K562 (cell line): ENCODE measurements around the gene GRXCR2. TPM values are rescaled to one million over a fixed set of nuclear protein-coding genes. Genes with fewer than 3 reads are reported as not detected.

Experiments used
- ARID2 ChIP-seq: fragments of 450-650 bp; IDR thresholded peaks from 2 replicates; pipeline ENCODE4 v1.6.1; 2017; ENCODE audit warnings: antibody characterized with exemption, mild to moderate bottlenecking
- GATAD2A ChIP-seq: fragments of 450-650 bp; IDR thresholded peaks from 2 replicates; pipeline ENCODE4 v1.6.1; 2017
- ILF3 ChIP-seq: fragments of 450-650 bp; IDR thresholded peaks from 2 replicates; pipeline ENCODE4 v1.6.1; 2018; ENCODE audit warnings: antibody characterized with exemption, mild to moderate bottlenecking, moderate library complexity, borderline replicate concordance
- KHSRP ChIP-seq: fragments of 450-650 bp; IDR thresholded peaks from 2 replicates; pipeline ENCODE4 v1.6.1; 2017
- MAFK ChIP-seq: IDR thresholded peaks from 2 replicates; pipeline ENCODE4 v1.6.1; 2011; ENCODE audit warnings: low read length, improper control_type of control experiment
- POLR2A ChIP-seq: fragments of 450-650 bp; conservative IDR thresholded peaks from 2 replicates; pipeline ENCODE4 v1.6.1; 2016
- RBFOX2 ChIP-seq: fragments of 200-400 bp; formaldehyde crosslinking; IDR thresholded peaks from 2 replicates; pipeline ENCODE4 v1.6.1; 2017; ENCODE audit warnings: low read depth, mild to moderate bottlenecking, low read length, moderate library complexity
- ZNF384 ChIP-seq: IDR thresholded peaks from 2 replicates; pipeline ENCODE4 v1.6.1; 2012; ENCODE audit warnings: low read depth, low read length, improper control_type of control experiment
- ZNF583 ChIP-seq: fragments of 250-450 bp; sonication (Bioruptor Pico); IDR thresholded peaks from 2 replicates; pipeline ENCODE4 v1.4.0; 2020
- polyA plus RNA-seq, 8 experiments: library from polyadenylated mRNA; depleted of rRNA in 4 of 8; stranded (reverse) in 5 of 8; unstranded in 3 of 8; fragments of >200 nt; fragmentation: Nextera tagmentation in 2 of 8; fragmentation: Illumina TruSeq in 1 of 8; extraction: Ambion mirVana in 2 of 8; extraction: Trizol in 1 of 8; gene quantifications; 2 replicates each; pipeline versions ENCODE4 v1.2.1 to v1.2.3, GENCODE V29; 2011 to 2014; ENCODE audit warnings: inconsistent platforms in 1 of 8, missing spikeins in 1 of 8
- total RNA-seq, 7 experiments: library from RNA; depleted of rRNA in 6 of 7; stranded (reverse); fragments of >200 nt in 6 of 7; fragmentation: Illumina TruSeq in 2 of 7; extraction: Trizol in 2 of 7; gene quantifications; 2 replicates each; pipeline versions ENCODE4 v1.2.1 to v1.2.3, GENCODE V29; 2011 to 2021; ENCODE audit warnings: low replicate concordance in 1 of 7
- TF ChIP-seq, protein P1 (sequence below): fragments of 450-650 bp; IDR thresholded peaks from 2 replicates; pipeline ENCODE4 v1.6.1; 2016; ENCODE audit warnings: mild to moderate bottlenecking, moderate library complexity
- TF ChIP-seq, protein P2 (sequence below): sonication (generic); formaldehyde crosslinking; IDR thresholded peaks from 2 replicates; pipeline ENCODE4 v1.8.1; 2023; ENCODE audit warnings: mild to moderate bottlenecking, missing genetic modification reagents
- TF ChIP-seq, protein P3 (sequence below): fragments of 450-650 bp; IDR thresholded peaks from 2 replicates; pipeline ENCODE4 v1.6.1; 2016; ENCODE audit warnings: mild to moderate bottlenecking

Gene GRXCR2
- total and polyA plus RNA-seq, 9 of the 15 experiments (the other 6 are each of a cell fraction or from before 2014, with no cell fraction given) = not detected

- TF ChIP-seq, protein P1, sequence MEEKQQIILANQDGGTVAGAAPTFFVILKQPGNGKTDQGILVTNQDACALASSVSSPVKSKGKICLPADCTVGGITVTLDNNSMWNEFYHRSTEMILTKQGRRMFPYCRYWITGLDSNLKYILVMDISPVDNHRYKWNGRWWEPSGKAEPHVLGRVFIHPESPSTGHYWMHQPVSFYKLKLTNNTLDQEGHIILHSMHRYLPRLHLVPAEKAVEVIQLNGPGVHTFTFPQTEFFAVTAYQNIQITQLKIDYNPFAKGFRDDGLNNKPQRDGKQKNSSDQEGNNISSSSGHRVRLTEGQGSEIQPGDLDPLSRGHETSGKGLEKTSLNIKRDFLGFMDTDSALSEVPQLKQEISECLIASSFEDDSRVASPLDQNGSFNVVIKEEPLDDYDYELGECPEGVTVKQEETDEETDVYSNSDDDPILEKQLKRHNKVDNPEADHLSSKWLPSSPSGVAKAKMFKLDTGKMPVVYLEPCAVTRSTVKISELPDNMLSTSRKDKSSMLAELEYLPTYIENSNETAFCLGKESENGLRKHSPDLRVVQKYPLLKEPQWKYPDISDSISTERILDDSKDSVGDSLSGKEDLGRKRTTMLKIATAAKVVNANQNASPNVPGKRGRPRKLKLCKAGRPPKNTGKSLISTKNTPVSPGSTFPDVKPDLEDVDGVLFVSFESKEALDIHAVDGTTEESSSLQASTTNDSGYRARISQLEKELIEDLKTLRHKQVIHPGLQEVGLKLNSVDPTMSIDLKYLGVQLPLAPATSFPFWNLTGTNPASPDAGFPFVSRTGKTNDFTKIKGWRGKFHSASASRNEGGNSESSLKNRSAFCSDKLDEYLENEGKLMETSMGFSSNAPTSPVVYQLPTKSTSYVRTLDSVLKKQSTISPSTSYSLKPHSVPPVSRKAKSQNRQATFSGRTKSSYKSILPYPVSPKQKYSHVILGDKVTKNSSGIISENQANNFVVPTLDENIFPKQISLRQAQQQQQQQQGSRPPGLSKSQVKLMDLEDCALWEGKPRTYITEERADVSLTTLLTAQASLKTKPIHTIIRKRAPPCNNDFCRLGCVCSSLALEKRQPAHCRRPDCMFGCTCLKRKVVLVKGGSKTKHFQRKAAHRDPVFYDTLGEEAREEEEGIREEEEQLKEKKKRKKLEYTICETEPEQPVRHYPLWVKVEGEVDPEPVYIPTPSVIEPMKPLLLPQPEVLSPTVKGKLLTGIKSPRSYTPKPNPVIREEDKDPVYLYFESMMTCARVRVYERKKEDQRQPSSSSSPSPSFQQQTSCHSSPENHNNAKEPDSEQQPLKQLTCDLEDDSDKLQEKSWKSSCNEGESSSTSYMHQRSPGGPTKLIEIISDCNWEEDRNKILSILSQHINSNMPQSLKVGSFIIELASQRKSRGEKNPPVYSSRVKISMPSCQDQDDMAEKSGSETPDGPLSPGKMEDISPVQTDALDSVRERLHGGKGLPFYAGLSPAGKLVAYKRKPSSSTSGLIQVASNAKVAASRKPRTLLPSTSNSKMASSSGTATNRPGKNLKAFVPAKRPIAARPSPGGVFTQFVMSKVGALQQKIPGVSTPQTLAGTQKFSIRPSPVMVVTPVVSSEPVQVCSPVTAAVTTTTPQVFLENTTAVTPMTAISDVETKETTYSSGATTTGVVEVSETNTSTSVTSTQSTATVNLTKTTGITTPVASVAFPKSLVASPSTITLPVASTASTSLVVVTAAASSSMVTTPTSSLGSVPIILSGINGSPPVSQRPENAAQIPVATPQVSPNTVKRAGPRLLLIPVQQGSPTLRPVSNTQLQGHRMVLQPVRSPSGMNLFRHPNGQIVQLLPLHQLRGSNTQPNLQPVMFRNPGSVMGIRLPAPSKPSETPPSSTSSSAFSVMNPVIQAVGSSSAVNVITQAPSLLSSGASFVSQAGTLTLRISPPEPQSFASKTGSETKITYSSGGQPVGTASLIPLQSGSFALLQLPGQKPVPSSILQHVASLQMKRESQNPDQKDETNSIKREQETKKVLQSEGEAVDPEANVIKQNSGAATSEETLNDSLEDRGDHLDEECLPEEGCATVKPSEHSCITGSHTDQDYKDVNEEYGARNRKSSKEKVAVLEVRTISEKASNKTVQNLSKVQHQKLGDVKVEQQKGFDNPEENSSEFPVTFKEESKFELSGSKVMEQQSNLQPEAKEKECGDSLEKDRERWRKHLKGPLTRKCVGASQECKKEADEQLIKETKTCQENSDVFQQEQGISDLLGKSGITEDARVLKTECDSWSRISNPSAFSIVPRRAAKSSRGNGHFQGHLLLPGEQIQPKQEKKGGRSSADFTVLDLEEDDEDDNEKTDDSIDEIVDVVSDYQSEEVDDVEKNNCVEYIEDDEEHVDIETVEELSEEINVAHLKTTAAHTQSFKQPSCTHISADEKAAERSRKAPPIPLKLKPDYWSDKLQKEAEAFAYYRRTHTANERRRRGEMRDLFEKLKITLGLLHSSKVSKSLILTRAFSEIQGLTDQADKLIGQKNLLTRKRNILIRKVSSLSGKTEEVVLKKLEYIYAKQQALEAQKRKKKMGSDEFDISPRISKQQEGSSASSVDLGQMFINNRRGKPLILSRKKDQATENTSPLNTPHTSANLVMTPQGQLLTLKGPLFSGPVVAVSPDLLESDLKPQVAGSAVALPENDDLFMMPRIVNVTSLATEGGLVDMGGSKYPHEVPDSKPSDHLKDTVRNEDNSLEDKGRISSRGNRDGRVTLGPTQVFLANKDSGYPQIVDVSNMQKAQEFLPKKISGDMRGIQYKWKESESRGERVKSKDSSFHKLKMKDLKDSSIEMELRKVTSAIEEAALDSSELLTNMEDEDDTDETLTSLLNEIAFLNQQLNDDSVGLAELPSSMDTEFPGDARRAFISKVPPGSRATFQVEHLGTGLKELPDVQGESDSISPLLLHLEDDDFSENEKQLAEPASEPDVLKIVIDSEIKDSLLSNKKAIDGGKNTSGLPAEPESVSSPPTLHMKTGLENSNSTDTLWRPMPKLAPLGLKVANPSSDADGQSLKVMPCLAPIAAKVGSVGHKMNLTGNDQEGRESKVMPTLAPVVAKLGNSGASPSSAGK = peak; percentile 75
- TF ChIP-seq, protein P2, sequence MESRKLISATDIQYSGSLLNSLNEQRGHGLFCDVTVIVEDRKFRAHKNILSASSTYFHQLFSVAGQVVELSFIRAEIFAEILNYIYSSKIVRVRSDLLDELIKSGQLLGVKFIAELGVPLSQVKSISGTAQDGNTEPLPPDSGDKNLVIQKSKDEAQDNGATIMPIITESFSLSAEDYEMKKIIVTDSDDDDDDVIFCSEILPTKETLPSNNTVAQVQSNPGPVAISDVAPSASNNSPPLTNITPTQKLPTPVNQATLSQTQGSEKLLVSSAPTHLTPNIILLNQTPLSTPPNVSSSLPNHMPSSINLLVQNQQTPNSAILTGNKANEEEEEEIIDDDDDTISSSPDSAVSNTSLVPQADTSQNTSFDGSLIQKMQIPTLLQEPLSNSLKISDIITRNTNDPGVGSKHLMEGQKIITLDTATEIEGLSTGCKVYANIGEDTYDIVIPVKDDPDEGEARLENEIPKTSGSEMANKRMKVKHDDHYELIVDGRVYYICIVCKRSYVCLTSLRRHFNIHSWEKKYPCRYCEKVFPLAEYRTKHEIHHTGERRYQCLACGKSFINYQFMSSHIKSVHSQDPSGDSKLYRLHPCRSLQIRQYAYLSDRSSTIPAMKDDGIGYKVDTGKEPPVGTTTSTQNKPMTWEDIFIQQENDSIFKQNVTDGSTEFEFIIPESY (CRISPR knock-in tag) = peak; percentile 69; the same call in 1 of the 2 replicates
- TF ChIP-seq GATAD2A = peak; percentile 38; the same call in 1 of the 2 replicates
- peak; percentile 73 for TF ChIP-seq ZNF384
- no peak for TF ChIP-seq ARID2
- TF ChIP-seq MAFK = no peak
- TF ChIP-seq, protein P3, sequence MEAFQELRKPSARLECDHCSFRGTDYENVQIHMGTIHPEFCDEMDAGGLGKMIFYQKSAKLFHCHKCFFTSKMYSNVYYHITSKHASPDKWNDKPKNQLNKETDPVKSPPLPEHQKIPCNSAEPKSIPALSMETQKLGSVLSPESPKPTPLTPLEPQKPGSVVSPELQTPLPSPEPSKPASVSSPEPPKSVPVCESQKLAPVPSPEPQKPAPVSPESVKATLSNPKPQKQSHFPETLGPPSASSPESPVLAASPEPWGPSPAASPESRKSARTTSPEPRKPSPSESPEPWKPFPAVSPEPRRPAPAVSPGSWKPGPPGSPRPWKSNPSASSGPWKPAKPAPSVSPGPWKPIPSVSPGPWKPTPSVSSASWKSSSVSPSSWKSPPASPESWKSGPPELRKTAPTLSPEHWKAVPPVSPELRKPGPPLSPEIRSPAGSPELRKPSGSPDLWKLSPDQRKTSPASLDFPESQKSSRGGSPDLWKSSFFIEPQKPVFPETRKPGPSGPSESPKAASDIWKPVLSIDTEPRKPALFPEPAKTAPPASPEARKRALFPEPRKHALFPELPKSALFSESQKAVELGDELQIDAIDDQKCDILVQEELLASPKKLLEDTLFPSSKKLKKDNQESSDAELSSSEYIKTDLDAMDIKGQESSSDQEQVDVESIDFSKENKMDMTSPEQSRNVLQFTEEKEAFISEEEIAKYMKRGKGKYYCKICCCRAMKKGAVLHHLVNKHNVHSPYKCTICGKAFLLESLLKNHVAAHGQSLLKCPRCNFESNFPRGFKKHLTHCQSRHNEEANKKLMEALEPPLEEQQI = 0 out of 2 replicates have a peak, but pooled peaks have one; percentile 55
- peak; percentile 84 for TF ChIP-seq POLR2A
- no peak for TF ChIP-seq KHSRP
- no peak for TF ChIP-seq ZNF583 (CRISPR knock-in tag)
- TF ChIP-seq ILF3 = 0 out of 2 replicates have a peak, but pooled peaks have one; percentile 80
- peak; percentile 94 for TF ChIP-seq RBFOX2
Measured at GRCh38 chr5:145834917-145835847, 37.6 kb downstream of the GRXCR2 start, which contains the start of gene PRELID2 (continued).
